Measurements from ENCODE around the gene PAFAH2. TPM values are rescaled to one million over a fixed set of nuclear protein-coding genes. Genes with fewer than 3 reads are reported as not detected.

PAFAH2 gene
- total RNA-seq, 1 experiment from 2014 or later: 13.0 TPM

DNA sequence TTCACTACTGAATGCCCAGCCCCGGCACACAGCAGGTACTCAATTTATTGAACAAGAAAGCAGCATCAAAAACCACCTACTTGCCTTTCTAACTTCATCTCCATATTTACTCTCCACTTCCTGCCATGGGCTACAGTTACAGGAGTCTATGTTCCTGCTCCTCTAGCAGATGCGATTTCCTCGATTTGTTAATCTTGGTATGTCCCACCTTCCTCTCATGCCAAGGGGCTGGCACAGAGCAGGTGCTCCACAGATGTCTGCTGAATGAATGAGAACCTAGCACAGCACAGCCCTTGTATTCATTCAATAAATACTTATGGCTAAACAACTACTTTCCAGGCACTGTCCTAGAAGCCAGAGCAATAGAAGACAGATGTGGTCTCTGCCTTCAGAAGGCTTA lies 12.2 kb downstream of the PAFAH2 start (continued):
- TF ChIP-seq POLR2A (IDR thresholded peaks at IDR 0.05; ENCODE audit: borderline replicate concordance, extremely low read depth, insufficient read depth, insufficient read length): no peak

DNA sequence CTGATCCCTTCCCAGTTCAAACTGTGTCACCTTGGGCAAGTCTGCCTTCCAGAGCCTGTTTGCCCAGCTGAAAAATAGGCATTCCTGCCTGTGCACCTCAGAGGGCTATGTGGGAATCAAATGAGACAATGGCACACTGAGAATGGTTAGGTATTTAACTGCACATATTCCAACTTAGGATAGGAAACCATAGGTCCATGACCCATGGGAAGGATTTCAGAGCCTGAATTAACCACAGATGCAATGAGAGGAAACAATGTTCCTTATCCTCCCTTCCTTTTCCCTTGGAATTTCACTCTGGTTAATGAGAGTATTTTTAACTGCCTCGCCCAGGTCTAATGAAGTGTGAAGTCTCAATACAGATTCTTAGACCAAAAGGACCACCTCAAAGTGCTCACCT lies 12.7 kb downstream of the PAFAH2 start:
- POLR2A ChIA-PET: no interaction called here
- H3K27me3 ChIP-seq (ENCODE audit: insufficient read depth, low read length): no peaks in the 10 kb centered on the region
- H3K79me2 ChIP-seq (ENCODE audit: insufficient read depth, low read length): no peaks in the 10 kb centered on the region
- no peak overlapping the region for H3K4me3 ChIP-seq (replicated peaks in 1 of 2; ENCODE audit: low read depth in 1 of 2, low read length in 2 of 2)
- H3K9me3 ChIP-seq (ENCODE audit: control insufficient read depth in 1 of 2, insufficient read depth in 1 of 2, low read depth in 1 of 2, low read length in 2 of 2): no peaks in the 10 kb centered on the region
- no peak overlapping the region for H3K9ac ChIP-seq (ENCODE audit: low read length)
- TF ChIP-seq, protein P1, sequence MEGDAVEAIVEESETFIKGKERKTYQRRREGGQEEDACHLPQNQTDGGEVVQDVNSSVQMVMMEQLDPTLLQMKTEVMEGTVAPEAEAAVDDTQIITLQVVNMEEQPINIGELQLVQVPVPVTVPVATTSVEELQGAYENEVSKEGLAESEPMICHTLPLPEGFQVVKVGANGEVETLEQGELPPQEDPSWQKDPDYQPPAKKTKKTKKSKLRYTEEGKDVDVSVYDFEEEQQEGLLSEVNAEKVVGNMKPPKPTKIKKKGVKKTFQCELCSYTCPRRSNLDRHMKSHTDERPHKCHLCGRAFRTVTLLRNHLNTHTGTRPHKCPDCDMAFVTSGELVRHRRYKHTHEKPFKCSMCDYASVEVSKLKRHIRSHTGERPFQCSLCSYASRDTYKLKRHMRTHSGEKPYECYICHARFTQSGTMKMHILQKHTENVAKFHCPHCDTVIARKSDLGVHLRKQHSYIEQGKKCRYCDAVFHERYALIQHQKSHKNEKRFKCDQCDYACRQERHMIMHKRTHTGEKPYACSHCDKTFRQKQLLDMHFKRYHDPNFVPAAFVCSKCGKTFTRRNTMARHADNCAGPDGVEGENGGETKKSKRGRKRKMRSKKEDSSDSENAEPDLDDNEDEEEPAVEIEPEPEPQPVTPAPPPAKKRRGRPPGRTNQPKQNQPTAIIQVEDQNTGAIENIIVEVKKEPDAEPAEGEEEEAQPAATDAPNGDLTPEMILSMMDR (IDR thresholded peaks at IDR 0.05 in 2 of 3, conservative IDR thresholded peaks at IDR 0.05 in 1 of 3; ENCODE audit: borderline replicate concordance in 1 of 3, insufficient read depth in 1 of 3, low read depth in 2 of 3, low read length in 2 of 3): no peak
- TF ChIP-seq YY1 (IDR thresholded peaks at IDR 0.05; ENCODE audit: extremely low read depth, insufficient replicate concordance, low read depth, low read length): no peak
- no peak for TF ChIP-seq ELF1 (IDR thresholded peaks at IDR 0.05; ENCODE audit: borderline replicate concordance, low read depth)
- no peak for TF ChIP-seq SP1 (IDR thresholded peaks at IDR 0.05; ENCODE audit: low read depth)
- TF ChIP-seq POLR2A (IDR thresholded peaks at IDR 0.05; ENCODE audit: borderline replicate concordance, extremely low read depth, insufficient read depth, insufficient read length): no peak
- TF ChIP-seq, protein P2, sequence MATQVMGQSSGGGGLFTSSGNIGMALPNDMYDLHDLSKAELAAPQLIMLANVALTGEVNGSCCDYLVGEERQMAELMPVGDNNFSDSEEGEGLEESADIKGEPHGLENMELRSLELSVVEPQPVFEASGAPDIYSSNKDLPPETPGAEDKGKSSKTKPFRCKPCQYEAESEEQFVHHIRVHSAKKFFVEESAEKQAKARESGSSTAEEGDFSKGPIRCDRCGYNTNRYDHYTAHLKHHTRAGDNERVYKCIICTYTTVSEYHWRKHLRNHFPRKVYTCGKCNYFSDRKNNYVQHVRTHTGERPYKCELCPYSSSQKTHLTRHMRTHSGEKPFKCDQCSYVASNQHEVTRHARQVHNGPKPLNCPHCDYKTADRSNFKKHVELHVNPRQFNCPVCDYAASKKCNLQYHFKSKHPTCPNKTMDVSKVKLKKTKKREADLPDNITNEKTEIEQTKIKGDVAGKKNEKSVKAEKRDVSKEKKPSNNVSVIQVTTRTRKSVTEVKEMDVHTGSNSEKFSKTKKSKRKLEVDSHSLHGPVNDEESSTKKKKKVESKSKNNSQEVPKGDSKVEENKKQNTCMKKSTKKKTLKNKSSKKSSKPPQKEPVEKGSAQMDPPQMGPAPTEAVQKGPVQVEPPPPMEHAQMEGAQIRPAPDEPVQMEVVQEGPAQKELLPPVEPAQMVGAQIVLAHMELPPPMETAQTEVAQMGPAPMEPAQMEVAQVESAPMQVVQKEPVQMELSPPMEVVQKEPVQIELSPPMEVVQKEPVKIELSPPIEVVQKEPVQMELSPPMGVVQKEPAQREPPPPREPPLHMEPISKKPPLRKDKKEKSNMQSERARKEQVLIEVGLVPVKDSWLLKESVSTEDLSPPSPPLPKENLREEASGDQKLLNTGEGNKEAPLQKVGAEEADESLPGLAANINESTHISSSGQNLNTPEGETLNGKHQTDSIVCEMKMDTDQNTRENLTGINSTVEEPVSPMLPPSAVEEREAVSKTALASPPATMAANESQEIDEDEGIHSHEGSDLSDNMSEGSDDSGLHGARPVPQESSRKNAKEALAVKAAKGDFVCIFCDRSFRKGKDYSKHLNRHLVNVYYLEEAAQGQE (IDR thresholded peaks at IDR 0.05; ENCODE audit: low read depth): no peak
- peaks cover 4 to 13% of the 10 kb centered on the region in 2 experiments; a peak in 3 of 4 replicates for H3K36me3 ChIP-seq (ENCODE audit: control insufficient read depth in 1 of 2, insufficient read depth in 2 of 2, low read length in 2 of 2)
- H3K27ac ChIP-seq (ENCODE audit: low read depth, low read length): no peak overlapping the region
- intact Hi-C loops (cut with micrococcal nuclease): no loop called here
- no peaks in the 10 kb centered on the region for H3K4me1 ChIP-seq (ENCODE audit: control insufficient read depth in 1 of 2, insufficient read depth in 2 of 2, low read length in 2 of 2)
- H2AFZ ChIP-seq (ENCODE audit: low read depth, low read length, poor library complexity, severe bottlenecking): no peak overlapping the region
- H3K4me2 ChIP-seq (ENCODE audit: low read length): no peak overlapping the region
- H3K9me2 ChIP-seq (ENCODE audit: insufficient read depth): no peaks in the 10 kb centered on the region
- no TSS peak for BruUV-seq (replicated peaks)
- RAD21 ChIA-PET (ENCODE audit: low non-redundant PET in 1 of 2, low total read pairs in 2 of 2, uncharacterized antibody in 2 of 2, unreplicated experiment in 2 of 2): no interaction called here
- CTCF ChIA-PET: no interaction called here
- no peaks in the 10 kb centered on the region for H4K20me1 ChIP-seq (ENCODE audit: insufficient read depth)
- ATAC-seq: no peak
- no peak for DNase-seq (ENCODE audit: low read depth, low spot score)
